HepG2 (cell line): ENCODE results near the gene SDK2. TPM values are rescaled to one million over a fixed set of nuclear protein-coding genes. Genes with fewer than 3 reads are reported as not detected.
A peak's percentile ranks its signal among the peaks of the same experiment; 100 is the strongest.

Experiments used
- AGO2 ChIP-seq: fragments of 200-400 bp; formaldehyde crosslinking; optimal IDR thresholded peaks from 2 replicates; pipeline ENCODE3; 2017; ENCODE audit warnings: mild to moderate bottlenecking, low read depth, low read length, moderate library complexity
- CSRNP2 ChIP-seq: sonication (generic); formaldehyde crosslinking; conservative IDR thresholded peaks from 2 replicates; pipeline ENCODE4 v1.8.0; 2022; ENCODE audit warnings: low read depth, missing genetic modification reagents
- FOXK1 ChIP-seq: sonication (generic); formaldehyde crosslinking; IDR thresholded peaks from 2 replicates; pipeline ENCODE4 v1.4.0; 2020; ENCODE audit warnings: low read depth, missing genetic modification reagents, borderline replicate concordance
- HNRNPLL ChIP-seq: fragments of 200-400 bp; formaldehyde crosslinking; IDR thresholded peaks from 2 replicates; pipeline ENCODE4 v1.6.1; 2017; ENCODE audit warnings: mild to moderate bottlenecking, low read depth, low read length; ENCODE audit not compliant: poor library complexity, severe bottlenecking
- IRF1 ChIP-seq: sonication (generic); formaldehyde crosslinking; IDR thresholded peaks from 2 replicates; pipeline ENCODE4 v1.4.0; 2020; ENCODE audit warnings: low read depth, mild to moderate bottlenecking, missing genetic modification reagents
- KDM5B ChIP-seq: sonication (generic); formaldehyde crosslinking; IDR thresholded peaks from 2 replicates; pipeline ENCODE4 v1.4.0; 2020; ENCODE audit warnings: missing genetic modification reagents, mild to moderate bottlenecking, borderline replicate concordance
- MLX ChIP-seq: IDR thresholded peaks from 2 replicates; pipeline ENCODE4 v1.6.1; 2016
- NCOR1 ChIP-seq: fragments of 200-600 bp; sonication (generic); IDR thresholded peaks from 2 replicates; pipeline ENCODE4 v1.7.0; 2017; ENCODE audit warnings: antibody characterized with exemption, low read length, borderline replicate concordance
- NR2F6 ChIP-seq, 2 experiments: IDR thresholded peaks; 2 replicates each; pipeline ENCODE4 v1.6.1; 2016; ENCODE audit warnings: antibody characterized with exemption in 1 of 2, mild to moderate bottlenecking in 1 of 2
- PRDM15 ChIP-seq: sonication (generic); formaldehyde crosslinking; IDR thresholded peaks from 2 replicates; pipeline ENCODE4 v1.4.0; 2020; ENCODE audit warnings: missing genetic modification reagents
- SP2 ChIP-seq: sonication (generic); formaldehyde crosslinking; IDR thresholded peaks from 2 replicates; pipeline ENCODE4 v1.5.1; 2020; ENCODE audit warnings: mild to moderate bottlenecking, missing genetic modification reagents
- SSRP1 ChIP-seq: IDR thresholded peaks from 2 replicates; pipeline ENCODE4 v1.6.1; 2016; ENCODE audit warnings: control low read depth
- TEF ChIP-seq: sonication (generic); formaldehyde crosslinking; IDR thresholded peaks from 2 replicates; pipeline ENCODE4 v1.5.0; 2020; ENCODE audit warnings: missing genetic modification reagents
- U2AF2 ChIP-seq: fragments of 200-400 bp; formaldehyde crosslinking; IDR thresholded peaks from 2 replicates; pipeline ENCODE4 v1.6.1; 2017; ENCODE audit warnings: low read depth, mild to moderate bottlenecking, low read length
- ZFP90 ChIP-seq: sonication (generic); formaldehyde crosslinking; IDR thresholded peaks from 2 replicates; pipeline ENCODE4 v1.8.0; 2022; ENCODE audit warnings: missing genetic modification reagents, mild to moderate bottlenecking, inconsistent platforms, borderline replicate concordance
- ZNF24 ChIP-seq: fragments of 450-650 bp; IDR thresholded peaks from 2 replicates; pipeline ENCODE4 v1.6.1; 2017; ENCODE audit warnings: antibody characterized with exemption, mild to moderate bottlenecking
- ZNF3 ChIP-seq: IDR thresholded peaks from 2 replicates; pipeline ENCODE4 v1.7.0; 2017; ENCODE audit warnings: inconsistent platforms
- ZNF7 ChIP-seq: IDR thresholded peaks from 2 replicates; pipeline ENCODE4 v1.6.1; 2016; ENCODE audit warnings: missing biosample characterization, missing genetic modification reagents
- ZNF781 ChIP-seq: sonication (generic); formaldehyde crosslinking; IDR thresholded peaks from 2 replicates; pipeline ENCODE4 v1.5.1; 2020; ENCODE audit warnings: borderline replicate concordance, mild to moderate bottlenecking, missing genetic modification reagents; ENCODE audit errors: not compliant biosample characterization
- ZUFSP ChIP-seq: sonication (generic); formaldehyde crosslinking; IDR thresholded peaks from 2 replicates; pipeline ENCODE4 v1.9.0; 2021; ENCODE audit warnings: missing genetic modification reagents, mild to moderate bottlenecking, borderline replicate concordance
- polyA plus RNA-seq, 8 experiments: library from polyadenylated mRNA; depleted of rRNA in 3 of 8; stranded (reverse) in 7 of 8; unstranded in 1 of 8; fragments of >200 nt; fragmentation: Illumina TruSeq in 4 of 8; extraction: Trizol in 4 of 8; gene quantifications; 2 replicates each; pipeline versions ENCODE4 v1.2.1 to v1.2.3, GENCODE V29; 2011 to 2016; ENCODE audit warnings: low read depth in 4 of 8, missing spikeins in 1 of 8, mixed read lengths in 1 of 8; ENCODE audit not compliant: insufficient read depth in 1 of 8
- total RNA-seq, 5 experiments: library from RNA; depleted of rRNA; stranded (reverse); fragments of >200 nt; fragmentation: Illumina TruSeq; extraction: Trizol; gene quantifications; 2 replicates each; pipeline ENCODE4 v1.2.3, GENCODE V29; 2016; ENCODE audit warnings: low read depth in 1 of 5

SDK2 gene
- total and polyA plus RNA-seq, 2 of the 13 experiments (the other 11 are each of a cell fraction or from before 2014, with no cell fraction given) = not detected

GRCh38 chr17:73284906-73285602 lies 359.2 kb downstream of the SDK2 start (continued):
- TF ChIP-seq PRDM15 (CRISPR knock-in tag) (no peak), TEF (CRISPR knock-in tag) (no peak), U2AF2 (no peak), MLX (CRISPR knock-in tag) (no peak), AGO2 (peak; percentile 67), SP2 (no peak), KDM5B (CRISPR knock-in tag) (no peak), ZNF7 (no peak), IRF1 (CRISPR knock-in tag) (no peak), CSRNP2 (CRISPR knock-in tag) (no peak), ZNF781 (CRISPR knock-in tag) (no peak), HNRNPLL (no peak), NCOR1 (no peak), ZNF3 (no peak), SSRP1 (CRISPR knock-in tag) (no peak), NR2F6 (IDR thresholded peaks at IDR 0.05) (peak; percentile 46; the same call in 1 of the 2 replicates), NR2F6 (CRISPR knock-in tag; IDR thresholded peaks at IDR 0.05) (0 out of 2 replicates have a peak, but pooled peaks have one; percentile 28), FOXK1 (no peak), ZFP90 (CRISPR knock-in tag) (no peak), ZNF24 (no peak), ZUFSP (CRISPR knock-in tag) (no peak)
